B cell (primary cell): ENCODE data around the gene MED8. TPM values are rescaled to one million over a fixed set of nuclear protein-coding genes. Genes with fewer than 3 reads are reported as not detected.

Source experiments
- ATAC-seq: fragments of 200-7000 bp; cut with Tn5 transposase; one replicate; pipeline ENCODE4 v1.10.0; 2021; ENCODE audit warnings: low read depth, mild to moderate bottlenecking, moderate number of reproducible peaks, moderate library complexity
- CTCF ChIA-PET: fragments of 350-600 bp; sonication (Branson Sonifier 250); formaldehyde crosslinking; loops from one replicate; lab custom pipeline; 2021; ENCODE audit warnings: antibody characterized with exemption, inconsistent platforms; lab: Charles Lee
- POLR2A ChIA-PET: fragments of 350-600 bp; sonication (Branson Sonifier 250); formaldehyde crosslinking; loops from one replicate; lab custom pipeline; 2021; ENCODE audit warnings: antibody characterized with exemption; lab: Charles Lee
- DNase-seq: peaks from one replicate; pipeline ENCODE4 v3.0.0; 2013
- H2AFZ ChIP-seq: 2 replicates; pipeline ENCODE4 v1.6.1; 2012; ENCODE audit warnings: mild to moderate bottlenecking, low read depth, low read length; ENCODE audit not compliant: insufficient read depth, poor library complexity, severe bottlenecking
- H3K27ac ChIP-seq, 2 donors: 1 replicate in 1 of 2; 2 replicates in 1 of 2; pipeline ENCODE4 v1.5.1; 2012 to 2013; ENCODE audit warnings: low read length in 2 of 2, mild to moderate bottlenecking in 2 of 2, moderate library complexity in 1 of 2
- H3K27me3 ChIP-seq, 4 experiments: fragments of 200-600 bp in 1 of 4; sonication (generic) in 1 of 4; replicated peaks in 1 of 4; 1 replicate in 2 of 4; 2 replicates in 2 of 4; pipeline versions ENCODE4 v1.6.1 to v1.7.0; 2013 to 2016; ENCODE audit warnings: low read length in 3 of 4, mild to moderate bottlenecking in 2 of 4, mixed read lengths in 1 of 4, moderate library complexity in 1 of 4; ENCODE audit not compliant: insufficient read depth in 4 of 4, control insufficient read depth in 3 of 4; ENCODE audit errors: control extremely low read depth in 1 of 4
- H3K36me3 ChIP-seq, 2 experiments: replicated peaks in 1 of 2; 1 replicate in 1 of 2; 2 replicates in 1 of 2; pipeline versions ENCODE4 v1.6.1 to v1.7.1; 2013; ENCODE audit warnings: low read length in 1 of 2; ENCODE audit not compliant: insufficient read depth in 2 of 2, control insufficient read depth in 1 of 2; ENCODE audit errors: control extremely low read depth in 1 of 2, extremely low read depth in 1 of 2
- H3K4me1 ChIP-seq, 2 donors: fragments of 200-600 bp in 1 of 2; sonication (generic) in 1 of 2; 1 replicate in 1 of 2; 2 replicates in 1 of 2; pipeline versions ENCODE4 v1.5.1 to v1.6.1; 2013 to 2017; ENCODE audit warnings: low read length in 2 of 2; ENCODE audit not compliant: control insufficient read depth in 2 of 2, insufficient read depth in 2 of 2
- H3K4me2 ChIP-seq: replicated peaks from 2 replicates; pipeline ENCODE3; 2012; ENCODE audit warnings: mild to moderate bottlenecking, low read depth, low read length; ENCODE audit not compliant: poor library complexity, severe bottlenecking
- H3K4me3 ChIP-seq, 5 experiments: fragments of 200-600 bp in 1 of 5; sonication (generic) in 1 of 5; 1 replicate in 3 of 5; 2 replicates in 2 of 5; pipeline versions ENCODE4 v1.5.1 to v1.7.0; 2011 to 2016; ENCODE audit warnings: low read length in 4 of 5, mild to moderate bottlenecking in 4 of 5, low read depth in 2 of 5, control low read depth in 1 of 5, moderate library complexity in 1 of 5; ENCODE audit not compliant: insufficient read depth in 1 of 5; ENCODE audit errors: control extremely low read depth in 1 of 5, extremely low read depth in 1 of 5
- H3K79me2 ChIP-seq: fragments of 200-600 bp; sonication (generic); one replicate; pipeline ENCODE4 v1.6.0; 2016; ENCODE audit warnings: low read length; ENCODE audit not compliant: control insufficient read depth, insufficient read depth
- H3K9ac ChIP-seq: fragments of 200-600 bp; sonication (generic); 2 replicates; pipeline ENCODE4 v1.6.1; 2017; ENCODE audit warnings: mild to moderate bottlenecking, low read length, moderate library complexity
- H3K9me3 ChIP-seq, 3 donors: one replicate each; pipeline versions ENCODE4 v1.6.1 to v1.7.1; 2013; ENCODE audit warnings: low read length in 2 of 3; ENCODE audit not compliant: control insufficient read depth in 2 of 3, insufficient read depth in 1 of 3; ENCODE audit errors: control extremely low read depth in 1 of 3
- H4K20me1 ChIP-seq: 2 replicates; pipeline ENCODE4 v1.6.0; 2012; ENCODE audit warnings: mild to moderate bottlenecking, low read length; ENCODE audit not compliant: insufficient read depth, control insufficient read depth, poor library complexity, severe bottlenecking
- H3K27ac Mint-ChIP-seq: one replicate; pipeline ENCODE4 v1.8.0; 2021; ENCODE audit warnings: mixed read lengths
- H3K27me3 Mint-ChIP-seq: one replicate; pipeline ENCODE4 v1.8.0; 2021; ENCODE audit warnings: mixed read lengths
- H3K4me1 Mint-ChIP-seq: one replicate; pipeline ENCODE4 v1.8.0; 2021; ENCODE audit warnings: mixed read lengths
- H3K4me3 Mint-ChIP-seq: one replicate; pipeline ENCODE4 v1.8.0; 2021; ENCODE audit warnings: mixed read lengths
- H3K9me3 Mint-ChIP-seq: one replicate; pipeline ENCODE4 v1.8.0; 2022; ENCODE audit warnings: mixed read lengths; ENCODE audit not compliant: insufficient read depth
- CTCF ChIP-seq: fragments of 200-600 bp; IDR thresholded peaks from one replicate; pipeline ENCODE4 v1.8.0; 2022; ENCODE audit warnings: antibody characterized with exemption, mild to moderate bottlenecking
- EZH2 ChIP-seq: IDR thresholded peaks from 2 replicates; pipeline ENCODE4 v1.6.1; 2012; ENCODE audit warnings: borderline replicate concordance, low read depth, mild to moderate bottlenecking, moderate library complexity, low read length; ENCODE audit not compliant: insufficient read depth, poor library complexity, severe bottlenecking
- WGBS: methylation state at CpG from one replicate; pipeline ENCODE4 v1.1.5; 2013; ENCODE audit warnings: missing lambda C conversion rate; ENCODE audit not compliant: insufficient coverage; 5-methylcytosine and 5-hydroxymethylcytosine counted together
- intact Hi-C: fragments of 100-400 bp; cut with micrococcal nuclease; formaldehyde crosslinking; loops from one replicate; pipeline ENCODE4 v1.10.0; 2022
- polyA plus RNA-seq: library from polyadenylated mRNA; depleted of rRNA; stranded (reverse); fragments of >200 nt; gene quantifications from 2 replicates; pipeline ENCODE4 v1.2.3, GENCODE V29; 2012
- total RNA-seq, 2 donors: library from RNA; stranded (reverse); fragments of 120-200 nt in 1 of 2; gene quantifications; 1 replicate in 1 of 2; 2 replicates in 1 of 2; pipeline versions ENCODE4 v1.2.3 to v1.2.4, GENCODE V29; 2013 to 2022

Gene MED8
- total and polyA plus RNA-seq, 2 donors (not counting 1 experiment from before 2014, with no cell fraction given), result 12.0 to 30.0 TPM

GRCh38 chr1:43419627-43420425, 30.2 kb upstream of the MED8 start:
- no peak for DNase-seq
- Histone ChIP-seq H3K4me1 (no peaks in the 10 kb centered on the region), H3K79me2 (no peaks in the 10 kb centered on the region), H4K20me1 (no peaks in the 10 kb centered on the region), H3K4me3 (no peak overlapping the region), H3K27me3 (no peaks in the 10 kb centered on the region), H3K9me3 (no peaks in the 10 kb centered on the region), H2AFZ (no peak overlapping the region), H3K9ac (no peak overlapping the region), H3K27ac (no peak overlapping the region), H3K4me2 (no peak overlapping the region), H3K36me3 (peaks cover 3 to 85% of the 10 kb centered on the region in 2 experiments)
- no peak for ATAC-seq
- no peak for TF ChIP-seq CTCF
- no peak for TF ChIP-seq EZH2
- Mint-ChIP-seq H3K27ac (no peak overlapping the region), H3K4me1 (no peaks in the 10 kb centered on the region), H3K4me3 (no peak overlapping the region), H3K27me3 (no peaks in the 10 kb centered on the region), H3K9me3 (no peaks in the 10 kb centered on the region)
- intact Hi-C loops, result no loop called here
- ChIA-PET CTCF (interaction anchor here (1.7 kb wide), 1 partner anchor 193 kb away, joined by 8 read pairs; no protein-coding TSS in a partner anchor), POLR2A (no interaction called here)
- WGBS, result 97% methylated on average over 12 of the region's 13 CpGs

- no peak overlapping the region for H3K4me2 ChIP-seq
- no peaks in the 10 kb centered on the region for H3K9me3 ChIP-seq
- H3K27ac ChIP-seq, result no peak overlapping the region
- no peak overlapping the region for H2AFZ ChIP-seq
- TF ChIP-seq CTCF (no peak), EZH2 (no peak)
- no peaks in the 10 kb centered on the region for H4K20me1 ChIP-seq
- CTCF ChIA-PET, result interaction anchor here (1.7 kb wide), 1 partner anchor 192 kb away, joined by 8 read pairs; no protein-coding TSS in a partner anchor
- Mint-ChIP-seq H3K4me3 (no peak overlapping the region), H3K27me3 (no peaks in the 10 kb centered on the region), H3K4me1 (peaks cover 3% of the 10 kb centered on the region), H3K27ac (no peak overlapping the region), H3K9me3 (no peaks in the 10 kb centered on the region)
- peaks cover 3 to 77% of the 10 kb centered on the region in 2 experiments for H3K36me3 ChIP-seq
- no peaks in the 10 kb centered on the region for H3K79me2 ChIP-seq
- ATAC-seq (no peak), DNase-seq (no peak)
- intact Hi-C loops, result no loop called here
- no peaks in the 10 kb centered on the region for H3K4me1 ChIP-seq
- H3K4me3 ChIP-seq, result no peak overlapping the region
- WGBS, result 72% methylated on average over 2 of the region's 4 CpGs
- H3K27me3 ChIP-seq, result no peaks in the 10 kb centered on the region
- H3K9ac ChIP-seq, result no peak overlapping the region
- POLR2A ChIA-PET, result no interaction called here
Observed at GRCh38 chr1:43418858-43419257, 29.3 kb upstream of the MED8 start.
